ENCODE measurements around the gene SYT2.
"Not testable (repeated sequence)": the region's sequence is repeated elsewhere in the genome, so short reads cannot be mapped to it uniquely, and the experiment has no call there.

The SYT2 gene

DNA sequence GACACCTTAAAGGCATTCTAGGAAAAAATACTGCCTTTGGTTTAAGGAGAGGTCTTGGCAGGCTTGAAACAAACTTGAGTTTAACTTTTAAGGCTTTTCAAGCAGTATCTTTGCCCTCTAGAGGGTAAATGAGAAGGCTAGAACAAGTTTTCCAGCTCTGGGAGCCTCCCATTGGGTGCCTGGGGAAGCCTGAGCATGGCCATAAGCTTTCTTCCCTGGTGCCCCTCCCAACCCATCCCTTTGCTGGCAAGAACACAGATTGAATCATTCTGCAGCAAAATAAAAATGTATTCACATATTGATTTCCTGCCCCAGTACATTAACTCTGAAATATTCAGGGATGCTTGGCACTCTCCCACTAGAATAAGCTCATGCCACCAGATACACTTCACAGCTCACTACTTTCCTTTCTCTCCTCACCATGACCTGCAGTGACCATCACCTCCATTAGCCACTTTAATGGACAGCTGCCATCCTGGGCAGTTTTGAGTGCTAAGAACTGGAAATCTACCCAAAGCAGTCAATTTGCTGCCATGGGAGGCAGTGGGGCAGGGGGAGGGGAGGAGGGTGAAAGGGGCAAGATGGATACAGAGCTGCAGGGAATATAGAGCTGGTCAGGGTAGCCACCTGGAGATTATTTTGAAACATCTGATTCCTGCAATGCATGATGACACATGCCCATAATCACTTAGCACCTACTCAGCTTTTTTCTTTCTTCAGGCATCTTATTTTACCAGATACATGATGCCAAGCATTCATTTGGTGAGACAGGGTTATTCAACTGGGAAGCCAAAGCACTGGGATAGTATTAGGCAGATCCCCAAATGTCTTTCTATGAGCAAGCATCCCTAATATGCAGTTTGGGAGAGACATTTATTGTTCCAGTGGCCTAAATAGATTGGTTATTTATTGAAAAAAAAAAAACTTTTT is 140.6 kb downstream of the SYT2 start:
- no peak for DNase-seq (ENCODE audit: low spot score)

- no peak for DNase-seq (ENCODE audit: low spot score)
Observed at GRCh38 chr1:202568826-202569225, 141.4 kb downstream of the SYT2 start.

GRCh38 chr1:202568410-202568809 is 141.8 kb downstream of the SYT2 start:
- no peak for DNase-seq (ENCODE audit: low spot score)

DNA sequence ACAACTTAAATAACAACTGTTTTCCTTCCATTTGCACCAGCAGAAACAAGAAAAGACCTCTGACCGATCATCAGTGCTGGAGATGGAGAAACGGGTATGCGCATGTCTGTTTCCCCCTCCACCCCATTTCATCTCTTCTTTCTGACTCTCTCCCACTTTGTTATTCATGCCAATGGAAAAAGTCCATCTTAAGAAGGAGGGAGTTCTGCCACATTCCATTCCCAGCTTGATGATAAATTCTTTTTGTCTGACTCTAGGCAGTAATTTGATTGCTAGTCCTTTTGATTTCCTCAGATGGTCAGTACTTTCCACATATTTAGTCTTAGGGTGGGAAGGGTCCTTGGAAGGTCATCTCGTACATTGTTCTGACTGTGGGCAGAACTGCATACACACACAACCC is 142.5 kb downstream of the SYT2 start:
- DNase-seq (ENCODE audit: low spot score), result no peak

DNA sequence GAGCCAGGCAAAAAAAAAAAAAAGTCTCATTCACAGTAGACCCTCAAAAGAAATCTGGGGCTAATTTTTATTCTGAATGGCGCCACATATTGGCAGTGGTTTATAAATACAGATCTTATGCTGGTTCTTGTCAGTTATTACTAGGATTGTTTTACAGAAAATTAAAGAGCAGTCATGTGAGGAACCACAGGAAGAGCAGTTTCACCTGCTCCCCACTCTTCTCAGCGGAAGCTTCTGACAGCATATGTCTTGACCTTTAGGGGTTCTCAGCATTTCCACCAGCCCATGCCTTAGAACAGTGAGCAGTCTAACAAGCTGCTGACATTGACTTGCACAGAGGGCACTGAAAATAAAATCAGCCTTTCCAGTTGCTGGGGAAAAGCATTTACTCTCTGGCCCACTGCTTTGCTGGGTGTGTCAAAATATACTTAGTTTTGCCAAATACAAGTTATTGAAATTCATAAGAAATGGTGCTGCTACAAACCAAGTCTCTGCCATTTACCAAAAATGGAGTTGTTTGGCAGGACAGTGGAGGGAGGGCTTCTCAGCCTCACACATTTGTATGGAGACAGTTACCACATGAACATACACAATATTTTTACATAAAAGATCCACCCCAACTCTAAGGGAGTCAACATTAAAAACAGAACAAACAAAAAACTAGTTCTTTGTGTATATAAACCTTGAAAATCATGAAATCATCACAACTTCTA is 144.2 kb downstream of the SYT2 start:
- DNase-seq (ENCODE audit: low spot score), result peak; percentile 24

DNA sequence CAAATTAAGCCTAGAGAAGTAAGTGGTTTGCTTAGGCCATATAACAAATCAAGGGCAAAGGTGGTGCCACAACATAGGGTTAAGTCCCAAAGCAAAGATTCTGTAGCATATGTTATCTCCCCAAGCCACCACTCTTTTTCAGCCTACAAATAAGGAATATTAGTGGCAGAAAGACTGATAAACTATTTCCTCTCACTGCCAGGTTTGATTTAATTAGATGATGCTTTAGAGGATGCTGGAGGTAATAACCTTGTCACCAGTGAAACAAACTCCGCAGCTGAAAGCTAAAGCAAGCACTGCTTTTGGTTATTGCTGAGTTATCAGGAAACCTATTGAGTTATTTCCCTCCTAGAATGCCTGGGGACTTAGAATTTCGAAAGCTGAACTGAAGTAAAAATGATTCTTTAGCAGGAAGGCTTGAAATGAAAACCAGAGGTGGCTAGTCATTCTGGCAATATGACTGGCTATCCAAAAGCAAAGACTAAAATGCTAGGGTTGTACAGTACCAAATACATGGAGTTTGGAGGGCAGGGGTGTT is 145.2 kb downstream of the SYT2 start:
- no peak for DNase-seq (ENCODE audit: low spot score)

GRCh38 chr1:202563818-202564217 is 146.4 kb downstream of the SYT2 start:
- no peak for DNase-seq (ENCODE audit: low spot score)

- no peak for DNase-seq (ENCODE audit: low spot score)
Observed at GRCh38 chr1:202562444-202563060, 147.7 kb downstream of the SYT2 start.

DNA sequence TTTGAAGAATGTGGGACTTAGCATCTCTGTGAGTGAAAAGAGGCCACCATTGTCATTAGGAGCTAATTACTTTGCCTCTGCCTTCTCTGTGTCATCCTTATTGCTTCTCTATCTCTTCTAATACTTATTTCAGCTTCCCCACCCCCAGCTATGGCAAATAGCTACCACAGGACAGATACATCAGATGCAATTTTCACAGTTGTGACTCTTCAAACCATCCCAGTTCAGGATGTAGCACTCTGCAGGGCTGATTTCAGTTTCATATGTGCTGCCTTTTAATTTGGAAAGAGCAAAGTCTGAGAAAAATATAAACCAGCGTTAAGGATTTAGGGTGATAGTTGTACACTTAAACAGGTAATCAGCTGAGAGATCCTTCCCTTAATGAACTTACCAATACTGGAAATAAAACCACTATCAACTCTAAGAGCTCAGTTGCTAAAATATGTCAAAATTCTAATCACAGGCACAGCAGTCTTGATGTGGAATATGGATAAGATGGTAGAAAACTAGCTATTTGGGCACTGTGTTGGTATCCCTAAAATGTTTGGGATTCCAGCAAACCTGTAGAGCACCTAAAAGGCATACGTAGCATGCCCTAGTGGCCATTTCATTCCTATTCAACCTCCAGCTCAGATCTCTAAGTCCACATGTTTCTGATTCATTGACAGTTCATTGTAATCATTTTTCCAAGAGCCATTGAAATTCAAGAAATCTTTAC is 148.4 kb downstream of the SYT2 start:
- no peak for DNase-seq (ENCODE audit: low spot score)

GRCh38 chr1:202561240-202561639 is 149.0 kb downstream of the SYT2 start:
- DNase-seq (ENCODE audit: low spot score), result no peak

DNA sequence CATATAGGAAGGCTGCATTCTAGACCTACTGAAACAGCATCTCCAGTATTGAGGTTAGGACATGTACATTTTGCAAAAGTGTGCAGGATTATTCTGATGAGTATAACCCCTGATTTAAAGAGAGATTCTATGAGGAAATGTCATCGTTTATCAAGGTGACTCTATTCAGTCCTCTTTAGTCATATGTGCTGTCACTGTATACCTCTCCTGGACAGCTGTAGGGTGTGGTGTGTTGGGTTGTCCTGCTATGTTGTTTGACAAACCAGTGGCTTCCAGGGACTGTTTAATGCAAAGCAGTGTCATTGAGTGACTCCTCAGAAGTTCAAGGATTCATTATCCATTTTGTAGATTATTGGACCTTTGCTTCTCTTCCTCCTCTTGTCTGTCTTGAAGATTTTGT is 152.6 kb downstream of the SYT2 start:
- DNase-seq (ENCODE audit: low spot score), result not testable (repeated sequence)

- not testable (repeated sequence) for DNase-seq (ENCODE audit: low spot score)
Observed at GRCh38 chr1:202556037-202556436, 154.2 kb downstream of the SYT2 start.

DNA sequence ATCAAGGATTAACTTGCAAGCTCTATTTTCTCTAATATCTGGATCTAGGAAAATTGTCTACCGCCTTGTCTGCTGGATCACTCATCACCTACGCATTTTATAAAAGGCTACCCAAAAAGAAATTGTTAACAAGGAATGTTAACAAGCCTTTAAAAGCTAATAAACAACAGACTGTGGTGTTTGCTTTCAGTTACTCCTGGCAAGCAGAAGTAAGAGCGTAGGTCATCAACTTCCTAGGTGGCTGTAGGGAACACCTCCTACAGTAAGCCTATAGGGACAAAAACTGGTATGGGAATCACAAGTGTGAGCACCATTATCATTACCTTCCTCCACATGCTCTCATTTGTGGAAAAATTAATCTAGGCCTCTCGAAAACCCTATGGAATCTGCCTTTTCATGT is 155.6 kb downstream of the SYT2 start:
- not testable (repeated sequence) for DNase-seq (ENCODE audit: low spot score)

DNA sequence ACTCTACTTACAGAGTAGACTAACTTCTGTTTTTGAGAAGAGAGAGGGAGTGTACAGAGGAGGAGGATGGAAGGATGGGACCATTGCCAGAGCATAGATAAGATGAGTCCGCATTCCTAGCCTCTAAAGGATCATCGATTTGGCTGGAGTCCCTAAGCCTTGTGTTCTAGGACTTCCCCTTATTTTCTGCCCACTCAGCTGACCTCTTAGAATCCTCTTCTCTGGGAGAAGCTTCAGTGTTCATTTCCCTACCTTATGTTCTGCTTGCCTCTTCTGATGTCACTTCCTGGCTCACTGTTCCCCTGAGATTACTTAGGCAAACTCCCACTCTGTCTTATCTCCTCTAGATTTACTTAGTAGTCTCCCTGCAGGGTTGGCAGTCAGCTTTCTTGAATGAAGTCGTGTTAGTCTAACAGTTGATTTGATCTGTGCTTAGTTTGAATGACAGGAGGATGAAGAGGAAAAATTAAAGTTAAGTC is 156.7 kb downstream of the SYT2 start:
- DNase-seq (ENCODE audit: low spot score), result peak; percentile 26

DNA sequence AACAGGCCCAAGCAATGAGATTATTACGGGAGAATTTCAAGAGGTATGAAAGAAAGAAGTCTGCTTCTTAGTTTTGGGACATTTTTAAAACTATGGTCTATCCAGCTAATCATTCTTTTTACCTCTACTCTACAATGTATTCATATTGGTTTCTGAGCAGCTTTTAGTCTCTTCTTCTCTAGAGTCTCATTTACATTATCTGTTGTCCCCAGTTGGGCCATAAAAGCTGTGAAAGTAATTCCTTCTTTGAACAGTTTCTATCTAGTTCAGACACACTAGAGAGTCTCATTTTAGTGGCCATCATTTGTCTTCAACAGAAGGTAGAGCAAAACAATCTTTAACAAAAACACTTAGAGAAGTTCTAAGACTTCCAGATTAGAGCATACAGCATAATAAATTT is 157.2 kb downstream of the SYT2 start:
- DNase-seq (ENCODE audit: low spot score), result not testable (repeated sequence)

DNA sequence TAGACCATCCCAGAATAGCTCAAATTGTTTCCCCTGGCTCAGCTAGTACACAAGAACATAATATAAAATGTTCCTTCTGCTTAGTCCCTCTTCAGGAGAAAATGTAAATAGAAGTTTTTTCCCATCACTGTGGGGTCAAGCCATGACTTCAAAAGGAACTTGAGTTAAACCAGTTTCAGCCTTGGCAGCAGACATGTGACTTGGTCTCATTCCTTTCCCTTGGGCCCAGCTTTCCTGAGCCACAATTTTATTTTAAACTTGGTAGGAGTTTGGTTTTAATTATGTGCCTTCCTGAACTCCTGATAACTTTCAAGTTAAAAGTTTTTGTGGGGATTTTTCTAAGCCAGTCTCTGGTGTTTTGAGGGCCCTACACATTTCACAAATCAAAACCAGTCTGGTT is 157.6 kb downstream of the SYT2 start:
- DNase-seq (ENCODE audit: low spot score), result not testable (repeated sequence)

- no peak for DNase-seq (ENCODE audit: low spot score)
Observed at GRCh38 chr1:202551683-202552082, 158.6 kb downstream of the SYT2 start.

DNA sequence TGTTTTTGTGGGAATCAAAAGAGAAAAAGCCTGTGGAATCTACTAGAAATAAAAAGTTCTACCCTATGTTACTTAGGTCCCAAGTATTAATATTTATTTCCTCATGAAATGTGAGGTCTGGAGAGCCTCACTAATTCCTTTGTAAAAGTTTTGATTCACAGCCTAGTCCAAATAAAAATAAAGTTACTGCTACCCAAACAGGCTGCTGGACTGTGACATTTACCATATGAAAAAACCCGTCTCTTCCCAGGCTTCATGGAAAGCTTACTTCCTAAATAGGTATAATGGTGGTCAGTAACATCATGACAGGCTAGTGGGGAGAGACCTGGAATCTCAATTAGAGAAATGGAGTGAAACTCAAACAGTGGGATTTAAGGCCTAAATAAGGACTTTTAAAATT is 160.2 kb downstream of the SYT2 start:
- DNase-seq (ENCODE audit: low spot score), result not testable (repeated sequence)

GRCh38 chr1:202547215-202547614 is 163.0 kb downstream of the SYT2 start:
- no peak for DNase-seq (ENCODE audit: low spot score)

DNA sequence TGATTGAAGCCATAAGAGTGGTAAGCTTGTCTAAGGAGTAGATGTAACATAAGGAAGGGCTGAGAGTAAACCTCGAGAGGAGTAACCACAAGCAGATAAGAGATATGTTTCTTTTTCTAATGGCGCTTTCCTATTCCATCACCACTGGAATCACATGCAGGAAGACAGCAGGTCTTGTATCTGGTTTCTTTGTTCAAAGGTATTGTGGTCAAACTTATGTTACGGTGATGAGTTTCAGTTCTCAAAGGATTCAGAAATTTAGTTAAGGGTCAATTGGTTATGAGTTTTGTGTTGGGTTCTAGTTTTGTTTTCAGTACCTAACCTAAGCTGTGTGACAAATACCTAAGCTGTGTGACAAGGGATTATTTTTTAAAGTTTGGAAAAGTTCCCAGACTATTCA is 163.5 kb downstream of the SYT2 start:
- not testable (repeated sequence) for DNase-seq (ENCODE audit: low spot score)

DNA sequence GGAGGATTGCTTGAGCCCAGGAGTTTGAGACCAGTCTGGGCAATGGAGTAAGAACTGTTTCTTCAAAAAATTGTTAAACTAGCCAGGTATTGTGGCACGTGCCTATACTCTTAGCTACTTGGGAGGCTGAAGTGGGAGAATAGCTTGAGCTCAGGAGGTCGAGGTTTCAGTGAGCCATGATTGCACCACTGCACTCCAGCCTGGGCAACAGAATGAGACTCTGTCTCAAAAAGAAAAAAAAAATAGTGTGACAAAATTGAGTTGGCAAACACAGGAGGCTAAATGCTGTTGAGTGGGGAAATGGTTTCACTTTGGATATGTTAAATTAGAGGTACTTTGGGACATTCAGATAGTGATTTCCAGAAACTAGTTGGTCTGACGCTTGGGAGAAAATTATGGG is 163.9 kb downstream of the SYT2 start:
- DNase-seq (ENCODE audit: low spot score), result not testable (repeated sequence)
